ENCODE measurements around the gene ACSF3.

- TF ChIP-seq SETDB1 (IDR thresholded peaks at IDR 0.05; ENCODE audit: insufficient read length, low read length) (no peak), ZNF488 (tag by site-specific recombination; IDR thresholded peaks at IDR 0.05) (no peak), ZNF114 (tag by site-specific recombination; IDR thresholded peaks at IDR 0.05) (no peak), TRIM28 (IDR thresholded peaks at IDR 0.05; ENCODE audit: borderline replicate concordance, low read length) (no peak), CTCF (tag by site-specific recombination; IDR thresholded peaks at IDR 0.05) (no peak), ZNF843 (tag by site-specific recombination; IDR thresholded peaks at IDR 0.05) (no peak), ZNF221 (tag by site-specific recombination; IDR thresholded peaks at IDR 0.05; ENCODE audit: borderline replicate concordance) (no peak), REPIN1 (tag by site-specific recombination; IDR thresholded peaks at IDR 0.05; ENCODE audit: low read depth) (no peak), ZNF629 (tag by site-specific recombination; IDR thresholded peaks at IDR 0.05) (no peak), ZNF138 (tag by site-specific recombination; IDR thresholded peaks at IDR 0.05; ENCODE audit: borderline replicate concordance) (no peak)
Observed at GRCh38 chr16:89147085-89147817, 53.6 kb downstream of the ACSF3 start.
